ENCODE results near the gene KASH5.

KASH5 gene

GRCh38 chr19:49422407-49423070, 34.5 kb downstream of the KASH5 start:
- peak; percentile 48 for DNase-seq

GRCh38 chr19:49423071-49423984, 35.3 kb downstream of the KASH5 start, which contains the start of gene PTH2:
PTH2 (minus strand) TSS chr19:49423441; CDS start chr19:49423339, 102 bp downstream.
- DNase-seq = no peak

- DNase-seq = no peak
These were observed 35.9 kb downstream of the KASH5 start for GRCh38 chr19:49423985-49424303.

- no peak for DNase-seq
These were observed 37.1 kb downstream of the KASH5 start, which contains the start of gene GFY for GRCh38 chr19:49425178-49425577. GFY (plus strand) TSS chr19:49425388; CDS start chr19:49426431, 1,043 bp downstream.

- DNase-seq = no peak
These were observed 38.0 kb downstream of the KASH5 start for GRCh38 chr19:49425922-49426592.

GRCh38 chr19:49427339-49427738, 39.3 kb downstream of the KASH5 start:
- no peak for DNase-seq

- DNase-seq = peak; percentile 35
These were observed 40.0 kb downstream of the KASH5 start for GRCh38 chr19:49427855-49428546.

GRCh38 chr19:49428547-49429451, 40.8 kb downstream of the KASH5 start:
- no peak for DNase-seq

- no peak for DNase-seq
These were observed 42.2 kb downstream of the KASH5 start for GRCh38 chr19:49430172-49430677.

- DNase-seq = peak; percentile 38
These were observed 42.8 kb downstream of the KASH5 start for GRCh38 chr19:49430678-49431329.

- DNase-seq = no peak
These were observed 43.3 kb downstream of the KASH5 start for GRCh38 chr19:49431330-49431749.

GRCh38 chr19:49432141-49433073, 44.4 kb downstream of the KASH5 start:
- peak; percentile 39 for DNase-seq

- no peak for DNase-seq
These were observed 45.3 kb downstream of the KASH5 start for GRCh38 chr19:49433240-49433901.

- DNase-seq = no peak
These were observed 47.0 kb downstream of the KASH5 start for GRCh38 chr19:49434907-49435583.

- DNase-seq = no peak
These were observed 47.6 kb downstream of the KASH5 start for GRCh38 chr19:49435670-49436069.

GRCh38 chr19:49436381-49437017, 48.5 kb downstream of the KASH5 start:
- peak; percentile 58 for DNase-seq

- no peak for DNase-seq
These were observed 49.2 kb downstream of the KASH5 start for GRCh38 chr19:49437231-49437630.

GRCh38 chr19:49438261-49438660, 50.2 kb downstream of the KASH5 start:
- DNase-seq = no peak

Data from activated naive CD4-positive, alpha-beta T cell treated with Interleukin-2 at 50 U/mL for 16 hours (primary cell).